ENCODE results near the gene DAP.
"Not testable (repeated sequence)": the region's sequence is repeated elsewhere in the genome, so short reads cannot be mapped to it uniquely, and the experiment has no call there.

DAP gene

GRCh38 chr5:10631316-10631996, 129.6 kb downstream of the DAP start:
- DNase-seq (ENCODE audit: low spot score): no peak

- DNase-seq (ENCODE audit: low spot score): not testable (repeated sequence)
Observed at GRCh38 chr5:10630744-10631143, 130.3 kb downstream of the DAP start.

GRCh38 chr5:10630126-10630525, 130.9 kb downstream of the DAP start:
- DNase-seq (ENCODE audit: low spot score): no peak

- DNase-seq (ENCODE audit: low spot score): no peak
Observed at GRCh38 chr5:10629682-10630081, 131.4 kb downstream of the DAP start.

Data from AG08395 (cell line).